ENCODE measurements around the gene LILRB5.
"Not testable (repeated sequence)": the region's sequence is repeated elsewhere in the genome, so short reads cannot be mapped to it uniquely, and the experiment has no call there.

LILRB5 gene

DNA sequence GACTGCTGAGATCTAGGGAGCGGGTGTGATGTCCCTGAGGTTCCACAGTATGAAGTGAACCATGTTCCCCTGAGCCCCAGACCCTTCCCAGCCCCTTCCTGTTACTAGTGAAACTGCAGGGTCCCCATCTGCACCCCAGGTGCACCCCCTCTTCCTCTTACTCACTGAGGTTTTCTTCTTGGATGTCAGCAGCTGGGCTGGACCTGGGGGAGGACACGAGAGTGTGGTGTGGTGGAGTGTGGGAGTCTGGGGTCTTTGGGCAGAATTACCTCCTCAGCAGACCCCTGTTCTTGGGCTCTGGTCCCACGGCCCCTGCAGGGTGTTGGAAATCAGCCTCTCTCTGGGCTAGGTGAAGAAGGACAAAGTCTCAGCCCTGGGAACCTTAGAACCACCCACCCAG, 11.1 kb downstream of the LILRB5 start:
- DNase-seq (ENCODE audit: insufficient read length, low spot score) (no peak), FAIRE-seq (no peak)

DNA sequence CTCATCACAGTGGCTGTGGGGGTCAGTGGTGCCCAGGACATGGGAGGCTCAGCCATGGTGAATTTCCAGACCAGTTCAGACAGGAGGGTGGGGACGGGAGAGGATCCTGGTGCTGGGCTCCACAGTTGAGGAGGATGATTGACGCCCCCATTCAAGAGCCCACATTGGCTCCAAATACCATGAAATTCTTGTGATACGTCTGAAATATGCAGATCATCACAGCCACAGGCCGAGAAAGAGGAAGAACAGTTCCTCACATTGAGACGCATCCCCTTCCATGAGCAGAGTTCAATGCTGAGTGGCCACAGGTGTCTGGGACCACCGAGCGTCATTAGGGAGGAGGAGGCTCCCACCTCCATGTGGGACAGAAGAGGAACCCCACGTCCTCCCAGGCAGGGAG, 13.3 kb downstream of the LILRB5 start:
- not testable (repeated sequence) for FAIRE-seq; DNase-seq (ENCODE audit: insufficient read length, low spot score)

DNA sequence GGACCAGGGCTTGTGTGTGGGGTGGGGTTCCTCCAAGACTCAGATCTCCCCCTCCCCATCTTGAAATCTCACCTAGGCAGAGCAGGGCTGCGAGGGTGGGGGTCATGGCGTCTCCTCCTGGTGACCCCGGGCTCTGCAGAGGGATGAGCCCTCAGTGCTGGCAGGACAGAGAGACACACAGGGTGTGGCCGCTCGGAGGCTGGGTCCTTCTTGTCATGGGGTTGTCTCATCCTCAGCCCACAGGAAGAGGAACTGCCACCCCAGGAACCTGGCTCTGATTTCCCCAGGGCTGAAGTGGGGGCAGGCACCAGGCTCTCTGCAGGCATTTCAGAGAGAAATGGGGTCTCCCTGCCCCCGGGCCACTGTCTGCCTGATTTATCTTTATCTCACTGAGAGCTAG, 14.4 kb downstream of the LILRB5 start, which contains the start of gene LILRA6:
Gene LILRA6, minus strand, starts transcription at position 145 of the 400 bp plus-strand sequence.
- not testable (repeated sequence) for FAIRE-seq; DNase-seq (ENCODE audit: insufficient read length, low spot score)

DNA sequence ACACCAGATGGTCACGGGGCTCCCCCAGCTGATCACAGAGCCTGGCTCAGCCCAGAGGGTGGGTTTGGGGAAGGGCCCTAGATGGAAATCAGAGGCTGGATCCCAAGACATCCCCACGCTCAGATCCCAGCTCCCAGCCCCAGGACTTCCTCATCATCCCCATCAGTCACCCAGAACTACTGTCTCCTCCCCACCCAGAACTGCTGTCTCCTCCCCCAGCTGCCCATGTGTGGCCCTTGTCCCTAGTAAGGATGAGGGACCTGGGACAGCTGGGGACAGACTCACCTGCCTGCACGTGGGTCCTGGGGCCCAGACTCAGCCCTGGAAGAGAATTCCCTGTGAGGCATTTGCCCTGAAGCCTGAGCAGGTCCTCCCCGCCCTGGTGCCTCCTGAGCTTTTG, 14.8 kb downstream of the LILRB5 start:
- DNase-seq (ENCODE audit: insufficient read length, low spot score); FAIRE-seq: not testable (repeated sequence)

DNA sequence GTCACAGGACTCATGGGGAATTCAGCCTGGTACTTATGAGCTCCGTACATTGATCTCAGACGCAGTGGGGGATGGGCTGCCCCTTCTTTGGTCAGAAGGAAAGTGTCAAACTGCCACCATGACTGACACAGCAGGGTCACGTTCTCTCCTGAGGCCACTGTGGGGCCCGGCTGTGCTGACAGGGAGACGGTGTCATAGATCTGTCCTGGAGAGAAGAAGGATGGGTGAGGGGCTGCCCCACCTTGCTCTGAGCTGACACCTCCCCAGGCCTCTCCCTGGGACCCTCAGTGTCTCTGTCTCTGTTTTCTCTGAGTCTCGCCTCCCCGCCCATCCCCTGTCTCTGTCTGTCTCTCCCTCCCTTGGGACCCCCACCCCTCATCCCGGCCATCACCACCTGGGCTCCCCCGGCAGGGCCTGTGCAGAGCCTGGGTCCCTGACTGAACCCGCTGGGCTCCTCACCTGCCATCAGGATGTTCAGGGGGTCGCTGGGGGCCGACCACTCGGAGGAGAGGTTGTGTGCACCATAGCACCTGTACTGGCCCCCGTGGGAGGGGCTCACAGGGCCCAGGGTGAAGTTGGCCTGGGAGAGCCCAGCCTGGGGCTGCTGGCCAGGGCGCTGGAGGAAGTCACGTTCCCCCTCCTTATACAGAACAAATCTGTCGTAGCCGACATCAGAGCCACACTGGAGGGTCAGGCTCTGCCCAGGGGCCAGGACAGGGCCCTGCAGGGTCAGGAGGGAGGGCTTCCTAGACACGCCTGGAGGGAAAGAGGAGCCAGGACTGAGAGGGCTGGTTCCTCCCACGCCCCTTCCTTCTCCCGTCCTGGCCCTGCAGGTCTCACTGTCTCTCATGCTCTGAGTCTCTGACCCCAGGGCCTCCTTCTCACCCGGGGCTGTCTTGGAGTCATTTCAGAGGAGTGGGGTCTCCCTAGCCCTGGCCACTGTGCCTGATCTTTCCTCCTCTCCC, 16.4 kb downstream of the LILRB5 start:
- not testable (repeated sequence) for DNase-seq (ENCODE audit: insufficient read length, low spot score); FAIRE-seq

DNA sequence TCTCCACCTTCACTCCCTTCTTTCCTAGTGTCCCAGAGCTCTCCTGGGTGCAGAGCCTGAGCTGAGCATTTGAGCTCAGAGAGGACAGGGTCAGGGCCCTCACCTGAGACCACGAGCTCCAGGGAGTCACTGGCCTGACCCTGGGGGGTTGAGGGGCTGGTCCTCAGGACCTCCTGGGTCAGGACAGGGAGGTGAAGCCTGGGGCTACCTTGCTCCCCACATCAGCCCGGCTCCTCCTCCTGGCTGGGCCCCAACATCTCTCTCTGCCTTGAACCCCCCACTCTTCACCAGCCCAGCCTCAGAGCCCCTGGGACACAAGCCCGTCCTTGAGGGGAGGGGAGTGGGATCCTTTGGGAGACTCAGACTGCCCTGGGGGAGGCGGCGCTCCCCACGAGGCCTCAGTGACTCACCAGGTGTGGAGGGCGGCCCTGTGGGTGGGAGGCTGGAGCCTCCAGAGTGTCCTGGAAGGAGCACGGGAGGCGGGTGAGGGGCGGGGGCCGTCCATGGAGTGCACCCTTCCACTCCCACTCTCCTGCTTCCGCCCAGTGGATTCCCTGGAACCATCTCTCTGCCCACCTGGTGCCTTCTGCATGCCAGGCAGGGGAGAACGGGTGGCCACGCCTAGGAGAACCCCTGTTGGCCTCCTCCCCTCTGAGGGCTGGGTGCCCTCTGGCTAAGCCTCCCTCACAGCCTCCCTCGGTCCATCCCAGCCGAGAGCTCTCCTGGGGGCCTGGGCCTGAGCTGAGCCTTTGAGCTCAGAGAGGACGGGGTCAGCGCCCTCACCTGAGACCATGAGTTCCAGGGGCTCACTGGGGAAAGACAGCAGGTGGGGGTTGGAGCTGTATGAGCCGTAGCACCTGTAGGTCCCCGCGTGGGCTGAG, 17.3 kb downstream of the LILRB5 start:
- DNase-seq (ENCODE audit: insufficient read length, low spot score); FAIRE-seq: not testable (repeated sequence)

DNA sequence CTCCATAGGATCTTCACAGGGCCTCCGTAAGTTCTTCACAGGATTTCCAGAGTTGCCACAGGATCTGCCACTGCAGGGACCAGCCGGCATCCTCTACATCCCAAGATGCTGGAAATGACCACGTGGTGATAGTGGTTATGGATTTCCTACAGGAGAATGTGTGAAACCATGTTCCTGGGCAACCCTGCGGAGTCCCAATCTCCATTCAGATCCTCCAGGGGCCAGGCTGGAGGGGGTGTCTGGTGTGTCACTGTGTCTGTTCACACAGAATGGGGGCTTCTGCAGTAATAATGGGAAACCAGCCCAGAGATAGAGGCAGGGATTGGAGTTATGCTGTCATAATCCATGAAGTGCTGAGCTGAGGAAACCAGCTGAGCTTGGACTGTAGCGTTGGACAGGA, 23.1 kb downstream of the LILRB5 start:
- DNase-seq (ENCODE audit: insufficient read length, low spot score) (no peak), FAIRE-seq (no peak)

DNA sequence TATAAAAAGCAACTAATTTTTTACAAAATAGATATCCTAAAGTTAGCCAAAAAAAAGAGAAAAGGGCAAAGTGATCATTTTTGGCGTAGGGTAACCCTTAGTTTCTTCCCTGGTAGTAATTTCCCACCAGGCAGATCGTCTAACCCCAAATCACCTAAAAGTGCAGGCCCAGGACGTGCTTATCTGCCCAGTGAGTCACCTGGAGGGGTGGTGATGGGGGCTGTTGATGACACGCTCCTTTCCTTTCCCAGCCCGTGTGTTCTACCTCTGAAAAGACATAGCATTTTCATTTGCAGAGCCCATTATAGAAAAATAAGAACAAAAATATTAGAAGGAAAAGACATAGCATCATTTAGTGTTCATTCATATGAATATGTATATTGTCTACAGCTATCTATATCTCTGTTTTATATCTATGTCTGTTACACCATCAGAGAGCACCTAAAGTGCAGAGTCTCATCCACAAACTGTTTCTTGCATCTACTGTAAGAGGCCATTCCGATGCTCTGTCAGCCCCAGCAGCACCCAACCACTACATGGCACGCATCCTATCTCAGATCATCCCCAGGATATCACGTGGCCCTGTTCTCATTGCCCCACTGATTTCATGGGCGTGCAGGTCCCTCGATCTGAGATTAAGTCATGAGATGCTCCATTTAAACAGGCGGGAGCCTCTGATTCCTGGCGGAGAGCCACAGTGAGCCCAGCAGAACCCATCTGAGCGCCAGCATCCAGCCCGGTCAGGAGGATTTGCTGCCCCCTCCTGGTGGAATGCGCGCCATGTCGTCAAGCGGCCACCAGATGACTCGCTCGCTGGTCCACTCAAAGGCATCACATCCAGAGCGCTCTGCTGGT, 25.8 kb downstream of the LILRB5 start:
- peak; percentile 78 for DNase-seq (ENCODE audit: insufficient read length, low spot score)
- FAIRE-seq, result peak; percentile 86

DNA sequence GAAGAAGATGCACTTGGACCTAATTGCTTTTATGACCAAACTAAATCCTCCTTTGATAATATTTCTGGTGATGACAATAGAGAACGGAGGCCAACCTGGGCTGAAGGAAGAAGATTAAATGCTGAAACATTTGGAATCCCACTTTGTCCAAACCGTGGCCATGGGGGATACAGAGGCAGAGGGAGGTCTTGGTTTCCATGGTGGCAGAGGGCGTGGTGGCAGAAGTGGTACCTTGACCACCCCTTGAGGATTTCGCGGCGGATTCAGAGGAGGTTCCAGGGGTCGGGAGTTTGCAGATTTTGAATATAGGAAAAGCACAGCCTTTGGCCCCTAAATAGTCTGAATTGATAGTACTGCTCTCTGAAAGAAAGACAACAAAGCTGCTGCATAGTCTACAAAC, 27.0 kb downstream of the LILRB5 start:
- DNase-seq (ENCODE audit: insufficient read length, low spot score) (no peak), FAIRE-seq (no peak)

DNA sequence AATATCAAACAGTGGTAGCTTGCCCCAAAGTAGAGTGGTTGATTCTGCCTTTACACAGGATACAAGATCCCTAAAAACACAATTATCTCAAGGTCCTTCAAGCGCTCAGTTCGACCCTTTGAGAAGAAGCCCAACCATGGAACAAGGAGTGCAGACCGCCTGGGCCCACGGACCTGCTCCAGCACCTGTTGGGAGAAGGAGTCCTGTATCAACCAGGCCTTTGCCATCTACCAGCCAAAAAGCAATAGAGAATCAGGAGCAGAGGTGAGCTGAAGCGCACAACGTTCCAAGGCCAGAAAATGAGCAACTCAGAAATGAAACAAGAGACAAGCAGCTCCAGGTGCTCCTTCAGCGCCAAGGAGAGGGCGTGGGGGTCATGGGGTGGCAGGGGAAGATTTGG, 27.9 kb downstream of the LILRB5 start:
- FAIRE-seq, result no peak

DNA sequence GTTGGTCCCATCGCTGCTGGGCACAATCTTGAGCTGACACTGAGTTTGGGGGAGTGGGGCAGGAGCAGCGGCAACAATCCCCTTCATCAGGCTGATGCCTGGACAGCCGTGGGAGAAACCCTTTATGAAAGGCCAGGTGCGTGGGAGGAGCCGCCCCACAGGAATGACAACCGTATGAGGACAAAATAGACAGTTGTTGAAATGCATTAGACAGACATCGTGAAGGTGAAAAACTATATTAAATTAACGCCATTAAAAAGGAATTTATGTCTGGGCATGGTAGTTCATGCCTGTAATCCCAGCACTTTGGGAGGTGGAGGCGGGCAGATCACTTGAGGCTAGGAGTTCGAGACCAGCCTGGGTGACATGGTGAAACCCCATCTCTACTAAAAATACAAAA, 32.5 kb downstream of the LILRB5 start:
- DNase-seq (ENCODE audit: insufficient read length, low spot score), result not testable (repeated sequence)

More for the DNA sequence above, 27.9 kb downstream of the LILRB5 start:
- no peak for DNase-seq (ENCODE audit: insufficient read length, low spot score)

DNA sequence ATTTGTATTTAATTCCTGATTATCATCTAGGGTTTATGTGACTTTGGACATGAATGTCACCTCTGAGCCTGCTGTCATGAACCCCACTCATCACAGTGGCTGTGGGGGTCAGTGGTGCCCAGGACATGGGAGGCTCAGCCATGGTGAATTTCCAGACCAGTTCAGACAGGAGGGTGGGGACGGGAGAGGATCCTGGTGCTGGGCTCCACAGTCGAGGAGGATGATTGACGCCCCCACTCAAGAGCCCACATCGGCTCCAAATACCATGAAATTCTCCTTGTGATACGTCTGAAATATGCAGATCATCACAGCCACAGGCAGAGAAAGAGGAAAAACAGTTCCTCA, 33.2 kb downstream of the LILRB5 start:
- not testable (repeated sequence) for DNase-seq (ENCODE audit: insufficient read length, low spot score); FAIRE-seq

More for the DNA sequence above, 32.5 kb downstream of the LILRB5 start:
- FAIRE-seq, result not testable (repeated sequence)

DNA sequence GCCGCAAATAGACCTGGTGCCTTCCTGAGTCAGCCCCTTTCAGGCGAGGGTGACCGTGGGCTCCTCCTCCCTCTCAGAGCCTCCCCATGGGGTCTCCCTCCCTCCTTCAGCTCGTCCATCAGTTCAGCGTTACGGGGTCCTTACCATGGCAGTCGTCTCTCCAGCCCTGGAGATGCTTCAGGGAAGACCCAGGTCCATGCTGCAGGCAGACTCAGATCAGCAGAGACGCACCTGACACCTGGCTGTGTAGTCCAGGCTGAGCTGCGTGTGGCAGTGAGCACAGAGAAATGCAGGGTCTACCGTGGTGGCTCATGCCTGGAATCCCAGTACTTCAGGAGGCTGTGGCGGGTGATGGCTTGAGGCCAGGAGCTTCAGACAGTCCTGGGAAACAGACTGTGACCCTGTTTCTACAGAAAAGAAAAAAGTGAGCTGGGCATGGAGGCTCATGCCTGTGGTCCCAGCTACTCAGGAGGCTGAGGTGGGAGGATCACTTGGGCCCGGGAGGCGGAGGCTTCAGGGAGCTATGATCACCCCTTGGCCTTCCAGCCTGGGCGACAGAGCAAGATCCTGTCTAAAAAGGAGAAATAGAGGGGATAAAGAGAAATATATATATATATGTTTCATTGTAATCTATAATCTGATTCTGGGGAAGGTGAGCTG, 33.7 kb downstream of the LILRB5 start:
- FAIRE-seq; DNase-seq (ENCODE audit: insufficient read length, low spot score): not testable (repeated sequence)

DNA sequence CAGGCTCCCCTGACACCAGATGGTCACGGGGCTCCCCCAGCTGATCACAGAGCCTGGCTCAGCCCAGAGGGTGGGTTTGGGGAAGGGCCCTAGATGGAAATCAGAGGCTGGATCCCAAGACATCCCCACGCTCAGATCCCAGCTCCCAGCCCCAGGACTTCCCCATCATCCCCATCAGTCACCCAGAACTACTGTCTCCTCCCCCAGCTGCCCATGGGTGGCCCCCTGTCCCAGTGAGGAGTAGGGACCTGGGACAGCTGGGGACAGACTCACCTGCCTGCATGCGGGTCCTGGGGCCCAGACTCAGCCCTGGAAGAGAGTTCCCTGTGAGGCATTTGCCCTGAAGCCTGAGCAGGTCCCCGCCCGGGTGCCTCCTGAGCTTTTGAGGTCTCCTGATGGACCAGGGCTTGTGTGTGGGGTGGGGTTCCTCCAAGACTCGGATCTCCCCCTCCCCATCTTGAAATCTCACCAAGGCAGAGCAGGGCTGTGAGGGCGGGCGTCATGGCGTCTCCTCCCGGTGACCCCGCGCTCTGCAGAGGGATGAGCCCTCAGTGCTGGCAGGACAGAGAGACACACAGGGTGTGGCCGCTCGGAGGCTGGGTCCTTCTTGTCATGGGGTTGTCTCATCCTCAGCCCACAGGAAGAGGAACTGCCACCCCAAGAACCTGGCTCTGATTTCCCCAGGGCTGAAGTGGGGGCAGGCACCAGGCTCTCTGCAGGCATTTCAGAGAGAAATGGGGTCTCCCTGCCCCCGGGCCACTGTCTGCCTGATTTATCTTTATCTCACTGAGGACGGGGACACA, 34.4 kb downstream of the LILRB5 start, which contains the start of gene LILRB3:
Gene LILRB3, minus strand, starts transcription at position 534 of the 803 bp plus-strand sequence. Its CDS starts 31 bp downstream, at position 503.
- FAIRE-seq, result not testable (repeated sequence)

DNA sequence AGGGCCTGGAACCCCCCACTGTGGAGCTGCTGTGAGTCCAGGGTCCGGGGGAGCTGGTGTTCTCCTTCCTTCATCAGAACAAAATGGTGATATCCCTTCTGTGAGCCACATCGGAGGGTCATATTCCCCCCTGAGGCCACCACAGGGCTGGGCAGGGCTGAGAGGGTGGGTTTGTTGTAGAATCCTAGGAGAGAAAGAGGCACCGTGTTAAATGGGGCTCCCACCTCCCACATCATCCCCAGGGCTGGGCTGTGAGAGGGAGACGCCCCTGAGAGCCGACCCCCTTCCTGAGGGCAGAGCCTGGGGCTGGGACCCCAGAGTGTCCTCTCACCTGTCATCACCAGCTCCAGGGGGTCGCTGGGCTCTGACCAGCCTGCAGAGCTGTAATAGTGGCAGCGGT, 35.1 kb downstream of the LILRB5 start:
- FAIRE-seq; DNase-seq (ENCODE audit: insufficient read length, low spot score): not testable (repeated sequence)

More for the DNA sequence above, 34.4 kb downstream of the LILRB5 start, which contains the start of gene LILRB3:
- DNase-seq (ENCODE audit: insufficient read length, low spot score), result not testable (repeated sequence)

DNA sequence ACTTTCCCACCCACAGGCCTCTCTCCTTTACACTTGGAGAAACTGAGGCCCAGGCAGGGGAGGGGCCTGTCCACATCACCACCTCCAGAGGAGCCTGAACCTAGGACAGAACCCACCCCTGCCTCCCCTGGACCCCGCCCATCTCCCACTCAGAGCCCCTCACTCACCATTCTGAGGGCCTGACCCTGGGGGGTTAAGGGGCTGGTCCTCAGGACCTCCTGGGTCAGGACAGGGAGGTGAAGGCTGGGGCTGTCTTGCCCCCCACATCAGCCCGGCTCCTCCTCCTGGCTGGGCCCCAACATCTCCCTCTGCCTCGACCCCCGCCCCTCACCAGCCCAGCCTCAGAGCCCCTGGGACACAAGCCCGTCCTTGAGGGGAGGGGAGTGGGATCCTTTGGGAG, 37.4 kb downstream of the LILRB5 start:
- not testable (repeated sequence) for FAIRE-seq; DNase-seq (ENCODE audit: insufficient read length, low spot score)

DNA sequence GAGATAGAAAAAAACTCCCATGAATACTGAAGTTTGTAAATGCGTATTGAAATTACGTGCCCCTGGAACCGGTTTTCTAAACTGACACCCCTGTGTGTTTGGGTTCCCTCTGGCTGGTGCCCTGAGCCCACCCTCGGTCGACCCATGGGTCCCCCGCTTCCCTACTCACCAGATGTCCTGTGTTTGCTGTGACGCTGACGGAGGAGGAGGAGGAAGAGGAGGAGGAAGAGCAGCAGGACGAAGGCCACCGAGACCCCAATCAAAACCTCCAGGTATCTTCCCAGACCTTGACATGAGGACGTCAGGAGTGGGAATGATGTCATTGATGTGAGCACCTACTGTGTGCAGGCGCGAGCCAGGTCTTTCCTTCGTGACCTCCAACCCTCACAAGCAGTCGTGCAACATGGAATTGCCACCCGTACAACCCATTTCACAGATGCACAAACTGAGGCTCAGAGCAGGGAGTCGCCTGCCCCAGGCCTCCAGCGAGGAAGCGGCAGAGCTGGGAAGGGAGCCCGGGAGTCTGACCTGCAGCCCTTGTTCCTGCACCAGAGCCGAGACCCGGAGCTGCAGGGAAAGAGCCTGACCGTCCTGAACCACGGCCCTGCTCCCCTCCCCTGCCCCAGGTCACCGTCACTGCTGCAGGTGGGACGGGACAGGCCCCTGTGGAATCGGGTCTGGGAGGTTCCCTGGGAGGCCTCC, 38.0 kb downstream of the LILRB5 start:
- FAIRE-seq, result no peak
- no peak for DNase-seq (ENCODE audit: insufficient read length, low spot score)

DNA sequence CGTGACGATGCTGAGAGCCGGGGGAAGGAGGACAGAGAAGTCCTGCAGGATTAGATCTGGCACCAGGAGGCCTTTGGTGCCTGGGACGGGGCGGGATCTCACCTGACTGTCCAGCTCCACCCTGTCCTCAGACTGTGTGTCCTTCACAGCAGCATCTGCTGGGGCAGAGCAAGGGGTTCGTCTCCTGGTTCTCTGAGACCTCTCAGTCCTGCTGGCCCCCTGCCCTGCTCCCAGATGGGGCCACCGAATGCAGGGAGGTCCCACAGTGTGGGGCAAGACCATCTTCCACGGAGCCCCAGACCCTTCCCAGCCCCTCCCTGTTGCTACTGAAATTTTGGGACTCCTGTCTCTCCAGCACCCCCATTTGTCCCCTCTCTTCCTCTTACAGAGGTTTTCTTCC, 38.8 kb downstream of the LILRB5 start:
- FAIRE-seq (no peak), DNase-seq (ENCODE audit: insufficient read length, low spot score) (no peak)
